Measurements from ENCODE around the gene BANP. TPM values are rescaled to one million over a fixed set of nuclear protein-coding genes. Genes with fewer than 3 reads are reported as not detected.

The BANP gene
- total RNA-seq, 2 experiments from 2014 or later = 39.6 to 58.0 TPM

DNA sequence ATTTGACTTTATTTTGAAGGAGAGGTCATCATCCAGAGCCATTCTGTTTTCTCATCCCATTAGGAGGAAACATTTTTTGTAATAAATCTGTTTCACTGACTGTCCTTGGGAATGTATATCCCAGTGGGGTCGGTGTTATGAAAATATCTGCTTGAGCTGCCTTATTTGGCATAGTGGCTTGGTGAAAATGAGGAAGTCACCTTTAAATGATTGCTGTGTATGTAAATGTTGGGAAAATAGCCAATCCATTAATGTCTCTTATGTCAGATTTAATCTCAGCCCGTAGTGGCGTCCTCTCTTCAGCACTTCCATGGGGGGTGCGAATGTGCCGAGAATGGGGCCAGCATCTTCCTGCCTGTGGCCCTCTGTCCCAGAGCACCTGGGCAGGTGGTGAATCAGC, 57.6 kb downstream of the BANP start:
- no peaks in the 10 kb centered on the region for H3K79me2 ChIP-seq (ENCODE audit: insufficient read depth, low read depth, low read length)
- no peak overlapping the region for H3K4me2 ChIP-seq (ENCODE audit: low read length)
- POLR2A ChIA-PET = no interaction called here
- no peak overlapping the region for H3K27ac ChIP-seq (ENCODE audit: low read depth, low read length, poor library complexity, severe bottlenecking)
- no TSS peak for BruUV-seq (replicated peaks)
- intact Hi-C loops (cut with micrococcal nuclease; ENCODE audit: unreplicated experiment) = no loop called here
- no peaks in the 10 kb centered on the region for H4K20me1 ChIP-seq (ENCODE audit: insufficient read depth, low read length)
- peaks cover 70% of the 10 kb centered on the region for H3K36me3 ChIP-seq (ENCODE audit: insufficient read depth, low read length)
- no peaks in the 10 kb centered on the region for H3K9me2 ChIP-seq (ENCODE audit: insufficient read depth, low read length)
- H2AFZ ChIP-seq (ENCODE audit: low read length) = no peak overlapping the region
- DNase-seq (ENCODE audit: low spot score) = no peak
- no peaks in the 10 kb centered on the region for H3K9me3 ChIP-seq (ENCODE audit: low read length)
- H3K4me3 ChIP-seq (ENCODE audit: low read depth, low read length, poor library complexity, severe bottlenecking) = no peak overlapping the region
- H3K4me1 ChIP-seq (ENCODE audit: insufficient read depth, low read length, poor library complexity, severe bottlenecking) = no peaks in the 10 kb centered on the region
- CTCF ChIA-PET (ENCODE audit: unreplicated experiment) = no interaction called here
- no peak for TF ChIP-seq EZH2phosphoT487 (IDR thresholded peaks at IDR 0.05; ENCODE audit: borderline replicate concordance, low read depth, low read length)

DNA sequence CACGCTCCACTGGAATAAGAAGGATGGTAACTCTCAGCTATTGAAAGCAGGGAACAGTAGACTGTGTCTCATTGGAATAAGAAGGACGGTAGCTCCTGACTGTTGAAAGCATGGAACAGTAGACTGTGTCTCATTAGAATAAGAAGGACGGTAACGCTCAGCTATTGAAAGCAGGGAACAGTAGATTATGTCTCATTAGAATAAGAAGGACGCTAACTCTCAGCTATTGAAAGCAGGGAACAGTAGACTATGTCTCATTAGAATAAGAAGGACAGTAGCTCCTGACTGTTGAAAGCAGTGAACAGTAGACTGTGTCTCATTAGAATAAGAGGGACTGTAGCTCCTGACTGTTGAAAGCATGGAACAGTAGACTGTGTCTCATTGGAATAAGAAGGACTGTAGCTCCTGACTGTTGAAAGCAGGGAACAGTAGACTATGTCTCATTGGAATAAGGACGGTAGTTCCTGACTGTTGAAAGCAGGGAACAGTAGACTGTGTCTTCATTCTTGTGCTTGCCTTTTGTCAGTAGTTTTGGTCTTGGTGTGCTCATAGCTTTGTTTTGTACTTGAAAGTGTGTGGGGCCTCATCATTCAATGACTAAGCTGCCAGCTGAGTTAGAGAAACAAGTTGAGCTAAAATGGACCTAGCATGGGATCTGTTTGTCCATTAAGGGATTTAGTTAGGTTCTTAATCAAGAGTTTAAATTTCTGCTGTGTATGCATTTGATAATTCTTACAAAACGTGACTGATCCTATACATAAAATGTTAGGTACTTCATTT, 58.5 kb downstream of the BANP start:
- intact Hi-C loops (cut with micrococcal nuclease; ENCODE audit: unreplicated experiment) = no loop called here
- H3K4me2 ChIP-seq (ENCODE audit: low read length) = no peak overlapping the region
- no peak overlapping the region for H2AFZ ChIP-seq (ENCODE audit: low read length)
- TF ChIP-seq EZH2phosphoT487 (IDR thresholded peaks at IDR 0.05; ENCODE audit: borderline replicate concordance, low read depth, low read length) = no peak
- TF ChIP-seq, protein P1, sequence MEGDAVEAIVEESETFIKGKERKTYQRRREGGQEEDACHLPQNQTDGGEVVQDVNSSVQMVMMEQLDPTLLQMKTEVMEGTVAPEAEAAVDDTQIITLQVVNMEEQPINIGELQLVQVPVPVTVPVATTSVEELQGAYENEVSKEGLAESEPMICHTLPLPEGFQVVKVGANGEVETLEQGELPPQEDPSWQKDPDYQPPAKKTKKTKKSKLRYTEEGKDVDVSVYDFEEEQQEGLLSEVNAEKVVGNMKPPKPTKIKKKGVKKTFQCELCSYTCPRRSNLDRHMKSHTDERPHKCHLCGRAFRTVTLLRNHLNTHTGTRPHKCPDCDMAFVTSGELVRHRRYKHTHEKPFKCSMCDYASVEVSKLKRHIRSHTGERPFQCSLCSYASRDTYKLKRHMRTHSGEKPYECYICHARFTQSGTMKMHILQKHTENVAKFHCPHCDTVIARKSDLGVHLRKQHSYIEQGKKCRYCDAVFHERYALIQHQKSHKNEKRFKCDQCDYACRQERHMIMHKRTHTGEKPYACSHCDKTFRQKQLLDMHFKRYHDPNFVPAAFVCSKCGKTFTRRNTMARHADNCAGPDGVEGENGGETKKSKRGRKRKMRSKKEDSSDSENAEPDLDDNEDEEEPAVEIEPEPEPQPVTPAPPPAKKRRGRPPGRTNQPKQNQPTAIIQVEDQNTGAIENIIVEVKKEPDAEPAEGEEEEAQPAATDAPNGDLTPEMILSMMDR (conservative IDR thresholded peaks at IDR 0.05; ENCODE audit: low read length) = no peak
- no peaks in the 10 kb centered on the region for H3K9me2 ChIP-seq (ENCODE audit: insufficient read depth, low read length)
- no peaks in the 10 kb centered on the region for H3K79me2 ChIP-seq (ENCODE audit: insufficient read depth, low read depth, low read length)
- POLR2A ChIA-PET = interaction anchor here (0.5 kb wide), 1 partner anchor 39 kb away, joined by 3 read pairs; no protein-coding TSS in a partner anchor
- H3K36me3 ChIP-seq (ENCODE audit: insufficient read depth, low read length) = peaks cover 61% of the 10 kb centered on the region
- no TSS peak for BruUV-seq (replicated peaks)
- no peaks in the 10 kb centered on the region for H3K9me3 ChIP-seq (ENCODE audit: low read length)
- no peak overlapping the region for H3K4me3 ChIP-seq (ENCODE audit: low read depth, low read length, poor library complexity, severe bottlenecking)
- no peaks in the 10 kb centered on the region for H3K4me1 ChIP-seq (ENCODE audit: insufficient read depth, low read length, poor library complexity, severe bottlenecking)
- no peak for DNase-seq (ENCODE audit: low spot score)
- CTCF ChIA-PET (ENCODE audit: unreplicated experiment) = no interaction called here
- H4K20me1 ChIP-seq (ENCODE audit: insufficient read depth, low read length) = no peaks in the 10 kb centered on the region
- H3K27ac ChIP-seq (ENCODE audit: low read depth, low read length, poor library complexity, severe bottlenecking) = no peak overlapping the region

- Histone ChIP-seq H3K36me3 (ENCODE audit: insufficient read depth, low read length) (peaks cover 54% of the 10 kb centered on the region), H3K4me3 (ENCODE audit: low read depth, low read length, poor library complexity, severe bottlenecking) (no peak overlapping the region), H3K9me3 (ENCODE audit: low read length) (no peaks in the 10 kb centered on the region), H4K20me1 (ENCODE audit: insufficient read depth, low read length) (no peaks in the 10 kb centered on the region), H3K4me2 (ENCODE audit: low read length) (no peak overlapping the region), H3K9me2 (ENCODE audit: insufficient read depth, low read length) (no peaks in the 10 kb centered on the region), H3K79me2 (ENCODE audit: insufficient read depth, low read depth, low read length) (no peaks in the 10 kb centered on the region), H2AFZ (ENCODE audit: low read length) (no peak overlapping the region), H3K27ac (ENCODE audit: low read depth, low read length, poor library complexity, severe bottlenecking) (no peak overlapping the region), H3K4me1 (ENCODE audit: insufficient read depth, low read length, poor library complexity, severe bottlenecking) (no peaks in the 10 kb centered on the region)
- intact Hi-C loops (cut with micrococcal nuclease; ENCODE audit: unreplicated experiment) = no loop called here
- CTCF ChIA-PET (ENCODE audit: unreplicated experiment) = no interaction called here
- POLR2A ChIA-PET = no interaction called here
- BruUV-seq (replicated peaks) = no TSS peak
- no peak for DNase-seq (ENCODE audit: low spot score)
- TF ChIP-seq EZH2phosphoT487 (IDR thresholded peaks at IDR 0.05; ENCODE audit: borderline replicate concordance, low read depth, low read length) = no peak
- TF ChIP-seq, protein P1 (conservative IDR thresholded peaks at IDR 0.05; ENCODE audit: low read length) = no peak
Measured at GRCh38 chr16:88010343-88010967, 59.2 kb downstream of the BANP start.
